Caco-2 (cell line): Measurements from ENCODE around the gene NTN1. TPM values are rescaled to one million over a fixed set of nuclear protein-coding genes. Genes with fewer than 3 reads are reported as not detected.

Experiments
- BruUV-seq: library from RNA; stranded (reverse); fragments of 400-500 nt; replicated peaks from 2 replicates; lab custom pipeline; 2021; lab: Mats Ljungman, UMichigan
- CTCF ChIA-PET: fragments of 300-600 bp; sonication (Branson Sonifier 250); formaldehyde crosslinking; loops from one replicate; lab custom pipeline; 2022; ENCODE audit warnings: antibody characterized with exemption; lab: Charles Lee
- POLR2A ChIA-PET: fragments of 300-600 bp; sonication (Branson Sonifier 250); formaldehyde crosslinking; loops from one replicate; lab custom pipeline; 2022; ENCODE audit warnings: antibody characterized with exemption; lab: Charles Lee
- DNase-seq, 2 experiments: peaks; one replicate each; pipeline versions ENCODE4 v3.0.0 to v3.0.0-alpha.2; 2020 to 2022
- H3K27me3 ChIP-seq: replicated peaks from 2 replicates; pipeline ENCODE4 v1.6.0; 2011; ENCODE audit warnings: low read length; ENCODE audit not compliant: control insufficient read depth, insufficient read depth
- H3K36me3 ChIP-seq: 2 replicates; pipeline ENCODE4 v1.5.1; 2011; ENCODE audit warnings: low read length; ENCODE audit not compliant: control insufficient read depth, insufficient read depth
- H3K4me1 ChIP-seq: fragments of 250-450 bp; sonication (Bioruptor Pico); 2 replicates; pipeline ENCODE4 v1.5.1; 2020; ENCODE audit warnings: mild to moderate bottlenecking
- H3K4me3 ChIP-seq: 2 replicates; pipeline ENCODE4 v1.5.1; 2011; ENCODE audit warnings: low read depth, mild to moderate bottlenecking, control low read depth, low read length
- H3K9me3 ChIP-seq: fragments of 250-450 bp; sonication (Bioruptor Pico); 2 replicates; pipeline ENCODE4 v1.5.1; 2020; ENCODE audit warnings: mild to moderate bottlenecking, moderate library complexity
- H3K27ac Mint-ChIP-seq: one replicate; pipeline ENCODE4 v1.8.0; 2022; ENCODE audit warnings: mixed read lengths; ENCODE audit not compliant: unreplicated experiment
- H3K27me3 Mint-ChIP-seq: one replicate; pipeline ENCODE4 v1.8.0; 2022; ENCODE audit warnings: mixed read lengths; ENCODE audit not compliant: insufficient read depth, unreplicated experiment
- H3K36me3 Mint-ChIP-seq: one replicate; pipeline ENCODE4 v1.8.0; 2022; ENCODE audit warnings: mild to moderate bottlenecking, mixed read lengths; ENCODE audit not compliant: insufficient read depth, unreplicated experiment
- H3K4me1 Mint-ChIP-seq: one replicate; pipeline ENCODE4 v1.8.0; 2022; ENCODE audit warnings: low read depth, mixed read lengths; ENCODE audit not compliant: unreplicated experiment
- H3K4me3 Mint-ChIP-seq: one replicate; pipeline ENCODE4 v1.8.0; 2022; ENCODE audit warnings: mild to moderate bottlenecking, moderate library complexity, mixed read lengths; ENCODE audit not compliant: unreplicated experiment
- H3K9me3 Mint-ChIP-seq: one replicate; pipeline ENCODE4 v1.8.0; 2022; ENCODE audit warnings: mixed read lengths; ENCODE audit not compliant: unreplicated experiment
- intact Hi-C: fragments of 100-400 bp; cut with micrococcal nuclease; formaldehyde crosslinking; loops from one replicate; pipeline ENCODE4 v1.10.0; 2022; ENCODE audit not compliant: unreplicated experiment
- total RNA-seq: library from RNA; stranded (reverse); gene quantifications from 2 replicates; pipeline ENCODE4 v1.2.3, GENCODE V29; 2022
- TF ChIP-seq, protein P1 (sequence below), 2 experiments: fragments of 200-600 bp in 1 of 2; IDR thresholded peaks; 1 replicate in 1 of 2; 2 replicates in 1 of 2; pipeline versions ENCODE4 v1.5.1 to v1.8.0; 2011 to 2022; ENCODE audit warnings: antibody characterized with exemption in 1 of 2, control low read depth in 1 of 2, inconsistent platforms in 1 of 2, low read depth in 1 of 2, low read length in 1 of 2, mild to moderate bottlenecking in 1 of 2, moderate library complexity in 1 of 2; ENCODE audit not compliant: insufficient read depth in 1 of 2, severe bottlenecking in 1 of 2, unreplicated experiment in 1 of 2

Gene NTN1
- total RNA-seq, 1 experiment from 2014 or later, result 0.88 TPM

DNA sequence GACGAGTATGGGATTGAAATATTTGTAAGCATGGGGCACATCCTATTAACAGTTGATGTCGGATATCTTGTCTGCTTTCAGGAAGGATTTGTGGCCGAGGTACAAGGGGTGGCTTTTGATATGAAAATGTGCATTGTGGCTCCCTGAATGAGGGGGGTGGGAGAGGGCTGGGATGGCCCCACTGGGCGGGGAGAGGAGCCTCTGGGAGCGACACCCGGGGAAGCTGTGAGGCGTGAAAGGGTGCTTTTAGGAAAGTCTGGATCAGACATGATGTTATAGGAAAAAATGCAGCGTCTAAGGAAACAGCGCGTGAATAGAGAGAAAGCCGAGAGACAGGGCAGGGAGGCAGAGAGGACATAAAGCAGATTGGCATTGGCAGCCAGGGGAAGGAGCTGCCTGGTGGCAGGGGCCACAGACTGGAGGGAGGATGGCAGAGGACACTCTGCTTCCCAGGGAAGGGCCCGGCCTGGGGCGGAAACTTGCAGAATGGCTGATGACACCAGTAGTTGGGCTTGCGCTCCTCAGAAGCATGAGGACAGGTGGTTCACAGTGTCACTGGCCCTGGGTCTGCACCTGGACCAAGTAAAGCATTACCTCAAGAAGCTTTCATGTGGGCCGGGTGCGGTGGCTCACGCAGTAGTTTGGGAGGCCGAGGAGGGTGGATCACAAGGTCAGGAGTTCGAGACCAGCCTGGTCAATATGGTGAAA lies 95.7 kb downstream of the NTN1 start:
- Mint-ChIP-seq H3K27me3 (peaks cover 3% of the 10 kb centered on the region), H3K36me3 (no peaks in the 10 kb centered on the region), H3K9me3 (no peaks in the 10 kb centered on the region), H3K4me1 (no peaks in the 10 kb centered on the region), H3K4me3 (no peak overlapping the region), H3K27ac (no peak overlapping the region)
- POLR2A ChIA-PET, result no interaction called here
- no TSS peak for BruUV-seq
- Histone ChIP-seq H3K4me1 (no peaks in the 10 kb centered on the region), H3K36me3 (no peaks in the 10 kb centered on the region), H3K27me3 (no peaks in the 10 kb centered on the region), H3K4me3 (no peak overlapping the region), H3K9me3 (no peaks in the 10 kb centered on the region)
- DNase-seq, result no peak
- intact Hi-C loops, result no loop called here
- TF ChIP-seq, protein P1, sequence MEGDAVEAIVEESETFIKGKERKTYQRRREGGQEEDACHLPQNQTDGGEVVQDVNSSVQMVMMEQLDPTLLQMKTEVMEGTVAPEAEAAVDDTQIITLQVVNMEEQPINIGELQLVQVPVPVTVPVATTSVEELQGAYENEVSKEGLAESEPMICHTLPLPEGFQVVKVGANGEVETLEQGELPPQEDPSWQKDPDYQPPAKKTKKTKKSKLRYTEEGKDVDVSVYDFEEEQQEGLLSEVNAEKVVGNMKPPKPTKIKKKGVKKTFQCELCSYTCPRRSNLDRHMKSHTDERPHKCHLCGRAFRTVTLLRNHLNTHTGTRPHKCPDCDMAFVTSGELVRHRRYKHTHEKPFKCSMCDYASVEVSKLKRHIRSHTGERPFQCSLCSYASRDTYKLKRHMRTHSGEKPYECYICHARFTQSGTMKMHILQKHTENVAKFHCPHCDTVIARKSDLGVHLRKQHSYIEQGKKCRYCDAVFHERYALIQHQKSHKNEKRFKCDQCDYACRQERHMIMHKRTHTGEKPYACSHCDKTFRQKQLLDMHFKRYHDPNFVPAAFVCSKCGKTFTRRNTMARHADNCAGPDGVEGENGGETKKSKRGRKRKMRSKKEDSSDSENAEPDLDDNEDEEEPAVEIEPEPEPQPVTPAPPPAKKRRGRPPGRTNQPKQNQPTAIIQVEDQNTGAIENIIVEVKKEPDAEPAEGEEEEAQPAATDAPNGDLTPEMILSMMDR (IDR thresholded peaks at IDR 0.05; ENCODE audit: insufficient read depth in 1 of 2, low read depth in 1 of 2, low read length in 1 of 2, severe bottlenecking in 1 of 2, unreplicated experiment in 1 of 2), result no peak
- CTCF ChIA-PET, result no interaction called here

DNA sequence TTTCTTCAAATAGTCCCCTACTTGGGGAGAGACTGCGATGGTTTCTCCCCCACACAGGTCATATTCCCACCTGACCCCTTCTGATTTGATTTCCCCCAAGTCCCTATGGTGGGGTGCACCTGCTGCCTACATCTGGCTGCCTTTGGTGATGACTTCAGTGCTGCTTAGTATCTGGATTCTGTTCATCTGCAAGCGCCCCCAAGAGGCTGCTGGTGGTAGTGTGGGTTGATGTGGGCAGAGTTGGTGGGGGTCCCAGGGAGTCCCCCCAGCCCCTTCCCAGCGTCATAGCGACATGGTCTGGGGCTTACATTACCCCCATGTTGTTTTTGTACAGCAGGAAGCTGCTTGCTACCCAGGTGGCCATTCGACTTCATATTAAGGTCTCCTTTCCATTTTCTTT lies 99.2 kb downstream of the NTN1 start:
- H3K27me3 Mint-ChIP-seq, result no peaks in the 10 kb centered on the region
- POLR2A ChIA-PET, result no interaction called here
- no peaks in the 10 kb centered on the region for H3K4me1 Mint-ChIP-seq
- H3K9me3 Mint-ChIP-seq, result no peaks in the 10 kb centered on the region
- Histone ChIP-seq H3K4me1 (no peaks in the 10 kb centered on the region), H3K27me3 (no peaks in the 10 kb centered on the region), H3K4me3 (no peak overlapping the region), H3K36me3 (no peaks in the 10 kb centered on the region), H3K9me3 (no peaks in the 10 kb centered on the region)
- TF ChIP-seq, protein P1 (IDR thresholded peaks at IDR 0.05; ENCODE audit: insufficient read depth in 1 of 2, low read depth in 1 of 2, low read length in 1 of 2, severe bottlenecking in 1 of 2, unreplicated experiment in 1 of 2), result no peak
- H3K4me3 Mint-ChIP-seq, result no peak overlapping the region
- BruUV-seq, result no TSS peak
- intact Hi-C loops, result no loop called here
- H3K27ac Mint-ChIP-seq, result no peak overlapping the region
- DNase-seq, result peak in 1 of 2 experiments; percentile 11
- CTCF ChIA-PET, result no interaction called here
- no peaks in the 10 kb centered on the region for H3K36me3 Mint-ChIP-seq

DNA sequence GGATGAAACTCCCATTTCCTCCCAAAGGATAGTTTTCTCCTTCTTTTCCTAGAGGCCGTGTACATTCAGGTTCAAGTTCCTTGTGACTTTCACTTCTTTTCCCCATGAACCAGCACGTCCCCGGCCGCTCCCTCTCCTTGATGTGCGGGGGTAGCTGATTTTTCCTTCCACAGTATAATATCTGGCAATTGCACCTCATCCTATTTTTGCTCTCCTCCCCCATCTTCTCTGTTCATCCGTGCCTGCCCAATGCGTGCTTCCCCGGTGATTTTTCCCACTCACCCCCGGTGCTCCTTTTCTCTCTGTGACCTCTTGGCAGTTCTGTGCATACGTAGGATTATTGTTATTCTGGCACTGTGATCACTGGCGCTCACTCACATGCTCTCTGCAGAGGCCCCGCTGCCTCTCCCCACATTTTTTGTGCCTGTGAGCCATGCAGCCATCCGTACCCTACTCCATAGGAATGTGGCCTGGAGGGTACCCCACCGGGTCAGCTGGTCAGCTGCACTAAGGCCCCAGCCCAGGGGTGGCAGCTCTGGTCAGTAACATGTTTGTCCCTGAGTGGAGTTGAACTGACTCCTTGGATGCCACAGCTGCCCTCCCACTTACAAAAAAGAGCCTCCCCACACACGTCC lies 100.0 kb downstream of the NTN1 start:
- Mint-ChIP-seq H3K36me3 (no peaks in the 10 kb centered on the region), H3K27me3 (no peaks in the 10 kb centered on the region), H3K4me1 (no peaks in the 10 kb centered on the region), H3K9me3 (no peaks in the 10 kb centered on the region), H3K27ac (no peak overlapping the region), H3K4me3 (no peak overlapping the region)
- no TSS peak for BruUV-seq
- TF ChIP-seq, protein P1 (IDR thresholded peaks at IDR 0.05; ENCODE audit: insufficient read depth in 1 of 2, low read depth in 1 of 2, low read length in 1 of 2, severe bottlenecking in 1 of 2, unreplicated experiment in 1 of 2), result no peak
- POLR2A ChIA-PET, result no interaction called here
- CTCF ChIA-PET, result no interaction called here
- Histone ChIP-seq H3K4me3 (no peak overlapping the region), H3K4me1 (no peaks in the 10 kb centered on the region), H3K27me3 (no peaks in the 10 kb centered on the region), H3K36me3 (no peaks in the 10 kb centered on the region), H3K9me3 (no peaks in the 10 kb centered on the region)
- DNase-seq, result no peak
- intact Hi-C loops, result no loop called here
